ENCODE results near the gene PKN1. TPM values are rescaled to one million over a fixed set of nuclear protein-coding genes. Genes with fewer than 3 reads are reported as not detected.

The PKN1 gene
- total RNA-seq, 1 experiment from 2014 or later: 205 TPM

- no TSS peak for BruUV-seq (replicated peaks)
- CTCF ChIA-PET: no interaction called here
- POLR2A ChIA-PET: interaction anchor here (0.7 kb wide), 1 partner anchor 79 kb away, joined by 4 read pairs; no protein-coding TSS in a partner anchor
Observed at GRCh38 chr19:14428882-14429416, 4.2 kb upstream of the PKN1 start.

GRCh38 chr19:14430712-14431111 lies 2.4 kb upstream of the PKN1 start:
- ChIA-PET POLR2A (interaction anchor here (0.7 kb wide), 1 partner anchor 20 kb away, joined by 6 read pairs; no protein-coding TSS in a partner anchor), CTCF (interaction anchor here (0.6 kb wide), 1 partner anchor 69 kb away, joined by 5 read pairs; no protein-coding TSS in a partner anchor)
- BruUV-seq (replicated peaks): no TSS peak
- Histone ChIP-seq H3K27ac (ENCODE audit: low read length) (no peak overlapping the region), H3K36me3 (ENCODE audit: control insufficient read depth, insufficient read depth, low read length) (no peaks in the 10 kb centered on the region), H3K4me3 (ENCODE audit: low read depth in 2 of 2, low read length in 2 of 2) (no peak overlapping the region), H3K9me3 (ENCODE audit: control insufficient read depth, insufficient read depth, low read depth, low read length) (no peaks in the 10 kb centered on the region), H3K27me3 (ENCODE audit: control insufficient read depth, insufficient read depth, low read length) (no peaks in the 10 kb centered on the region), H3K4me1 (ENCODE audit: control insufficient read depth, insufficient read depth, low read length) (peaks cover 8% of the 10 kb centered on the region)
- in situ Hi-C loops (cut with HindIII; ENCODE audit: low pct_unique_long_range_greater_than_20kb, low sequenced_read_pairs) (no loop called here), intact Hi-C loops (cut with micrococcal nuclease; ENCODE audit: unreplicated experiment) (no loop called here)
- TF ChIP-seq TCF7L2 (IDR thresholded peaks at IDR 0.05; ENCODE audit: low read depth, low read length): no peak
- TF ChIP-seq SIN3A (IDR thresholded peaks at IDR 0.05; ENCODE audit: borderline replicate concordance, insufficient read depth, low read depth, low read length): no peak
- no peak for TF ChIP-seq REST (IDR thresholded peaks at IDR 0.05; ENCODE audit: insufficient read depth in 1 of 2, low read depth in 2 of 2, low read length in 1 of 2)
- TF ChIP-seq POLR2AphosphoS5 (IDR thresholded peaks at IDR 0.05; ENCODE audit: low read depth, low read length): no peak
- TF ChIP-seq CTCF (IDR thresholded peaks at IDR 0.05): no peak
- DNase-seq (ENCODE audit: low read depth, low spot score): no peak
- ATAC-seq: no peak

More at GRCh38 chr19:14428882-14429416, 4.2 kb upstream of the PKN1 start:
- DNase-seq (ENCODE audit: low read depth, low spot score) (no peak), ATAC-seq (no peak)
- Histone ChIP-seq H3K4me3 (ENCODE audit: low read depth in 2 of 2, low read length in 2 of 2) (no peak overlapping the region), H3K4me1 (ENCODE audit: control insufficient read depth, insufficient read depth, low read length) (no peaks in the 10 kb centered on the region), H3K36me3 (ENCODE audit: control insufficient read depth, insufficient read depth, low read length) (no peaks in the 10 kb centered on the region), H3K27me3 (ENCODE audit: control insufficient read depth, insufficient read depth, low read length) (no peaks in the 10 kb centered on the region), H3K27ac (ENCODE audit: low read length) (no peak overlapping the region), H3K9me3 (ENCODE audit: control insufficient read depth, insufficient read depth, low read depth, low read length) (no peaks in the 10 kb centered on the region)
- in situ Hi-C loops (cut with HindIII; ENCODE audit: low pct_unique_long_range_greater_than_20kb, low sequenced_read_pairs): no loop called here
- TF ChIP-seq POLR2AphosphoS5 (IDR thresholded peaks at IDR 0.05; ENCODE audit: low read depth, low read length) (no peak), SIN3A (IDR thresholded peaks at IDR 0.05; ENCODE audit: borderline replicate concordance, insufficient read depth, low read depth, low read length) (no peak), TCF7L2 (IDR thresholded peaks at IDR 0.05; ENCODE audit: low read depth, low read length) (no peak), REST (IDR thresholded peaks at IDR 0.05; ENCODE audit: insufficient read depth in 1 of 2, low read depth in 2 of 2, low read length in 1 of 2) (no peak), CTCF (IDR thresholded peaks at IDR 0.05) (no peak)
- intact Hi-C loops (cut with micrococcal nuclease; ENCODE audit: unreplicated experiment): no loop called here
